ENCODE measurements around the gene GPR135. TPM values are rescaled to one million over a fixed set of nuclear protein-coding genes. Genes with fewer than 3 reads are reported as not detected.

GPR135 gene
- total and polyA plus RNA-seq, 4 donors = 0.69 to 5.9 (median 2.8) TPM

DNA sequence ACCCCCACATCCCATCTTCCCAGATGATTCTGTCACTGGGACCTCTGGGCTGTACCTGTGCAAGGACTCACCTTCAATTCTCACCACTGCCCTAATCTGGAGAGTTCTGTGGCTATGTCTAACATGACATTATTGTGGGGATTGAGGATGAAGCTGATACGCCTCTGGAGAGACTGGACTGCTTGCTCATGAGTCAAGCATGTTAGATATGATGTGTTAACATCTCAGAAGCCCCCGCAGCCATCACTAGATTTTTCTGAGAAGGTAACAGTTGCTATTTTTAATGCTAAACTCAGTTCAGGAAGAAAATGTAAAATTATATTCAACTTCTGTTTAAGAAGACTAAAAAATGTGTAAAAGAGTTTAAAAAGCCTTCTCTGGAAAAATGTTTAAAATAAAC lies 44.8 kb upstream of the GPR135 start:
- ATAC-seq (ENCODE audit: insufficient read depth, low FRiP score) (no peak), DNase-seq (no peak)
- Histone ChIP-seq H3K4me3 (no peak overlapping the region), H3K9ac (ENCODE audit: insufficient read depth in 1 of 2, low read length in 2 of 2) (no peak overlapping the region), H3K27me3 (ENCODE audit: control insufficient read depth in 3 of 3, insufficient read depth in 3 of 3, low read length in 2 of 3) (no peaks in the 10 kb centered on the region), H3K4me1 (ENCODE audit: control insufficient read depth in 5 of 5, insufficient read depth in 5 of 5, low read length in 5 of 5) (peaks cover 0 to 9% (median 0%) of the 10 kb centered on the region in 5 donors), H3K36me3 (ENCODE audit: control insufficient read depth in 4 of 4, insufficient read depth in 4 of 4, low read length in 4 of 4) (no peaks in the 10 kb centered on the region), H3K27ac (ENCODE audit: low read depth in 1 of 2, low read length in 1 of 2) (no peak overlapping the region), H3K9me3 (ENCODE audit: control insufficient read depth in 4 of 4, insufficient read depth in 3 of 4, low read length in 3 of 4) (no peaks in the 10 kb centered on the region)
- WGBS, 2 donors = 86 to 87% methylated on average over 2 of the region's 2 CpGs
- TF ChIP-seq, protein P1, sequence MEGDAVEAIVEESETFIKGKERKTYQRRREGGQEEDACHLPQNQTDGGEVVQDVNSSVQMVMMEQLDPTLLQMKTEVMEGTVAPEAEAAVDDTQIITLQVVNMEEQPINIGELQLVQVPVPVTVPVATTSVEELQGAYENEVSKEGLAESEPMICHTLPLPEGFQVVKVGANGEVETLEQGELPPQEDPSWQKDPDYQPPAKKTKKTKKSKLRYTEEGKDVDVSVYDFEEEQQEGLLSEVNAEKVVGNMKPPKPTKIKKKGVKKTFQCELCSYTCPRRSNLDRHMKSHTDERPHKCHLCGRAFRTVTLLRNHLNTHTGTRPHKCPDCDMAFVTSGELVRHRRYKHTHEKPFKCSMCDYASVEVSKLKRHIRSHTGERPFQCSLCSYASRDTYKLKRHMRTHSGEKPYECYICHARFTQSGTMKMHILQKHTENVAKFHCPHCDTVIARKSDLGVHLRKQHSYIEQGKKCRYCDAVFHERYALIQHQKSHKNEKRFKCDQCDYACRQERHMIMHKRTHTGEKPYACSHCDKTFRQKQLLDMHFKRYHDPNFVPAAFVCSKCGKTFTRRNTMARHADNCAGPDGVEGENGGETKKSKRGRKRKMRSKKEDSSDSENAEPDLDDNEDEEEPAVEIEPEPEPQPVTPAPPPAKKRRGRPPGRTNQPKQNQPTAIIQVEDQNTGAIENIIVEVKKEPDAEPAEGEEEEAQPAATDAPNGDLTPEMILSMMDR (IDR thresholded peaks at IDR 0.05; ENCODE audit: control extremely low read depth, extremely low read depth) = no peak

DNA sequence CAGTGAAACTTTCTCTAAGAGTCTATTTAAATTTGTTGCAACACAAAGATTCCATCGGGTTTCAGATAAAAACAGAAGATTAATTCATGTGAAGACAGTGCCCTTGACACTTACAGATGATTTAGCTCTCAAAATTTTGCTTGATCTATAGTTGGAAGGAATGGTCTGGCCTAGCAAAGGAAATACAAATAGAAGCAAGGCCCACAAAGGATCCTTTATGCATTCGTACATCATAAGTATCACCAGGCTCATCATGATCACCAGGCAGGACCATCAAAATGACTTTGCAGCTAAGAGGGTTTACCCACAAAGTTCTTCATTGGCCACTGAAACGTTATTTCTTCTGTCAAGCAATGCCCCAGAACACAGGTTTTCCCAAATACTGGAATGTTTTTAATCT lies 43.9 kb upstream of the GPR135 start:
- DNase-seq = no peak
- peaks cover 0 to 9% (median 0%) of the 10 kb centered on the region in 5 donors for H3K4me1 ChIP-seq (ENCODE audit: control insufficient read depth in 5 of 5, insufficient read depth in 5 of 5, low read length in 5 of 5)
- TF ChIP-seq, protein P1 (IDR thresholded peaks at IDR 0.05; ENCODE audit: control extremely low read depth, extremely low read depth) = no peak
- H3K9ac ChIP-seq (ENCODE audit: insufficient read depth in 1 of 2, low read length in 2 of 2) = no peak overlapping the region
- no peak for ATAC-seq (ENCODE audit: insufficient read depth, low FRiP score)
- WGBS, 2 donors = 85 to 91% methylated on average over 3 of the region's 3 CpGs
- H3K9me3 ChIP-seq (ENCODE audit: control insufficient read depth in 4 of 4, insufficient read depth in 3 of 4, low read length in 3 of 4) = no peaks in the 10 kb centered on the region
- H3K27ac ChIP-seq (ENCODE audit: low read depth in 1 of 2, low read length in 1 of 2) = no peak overlapping the region
- H3K27me3 ChIP-seq (ENCODE audit: control insufficient read depth in 3 of 3, insufficient read depth in 3 of 3, low read length in 2 of 3) = no peaks in the 10 kb centered on the region
- H3K4me3 ChIP-seq = no peak overlapping the region
- peaks cover 0 to 3% (median 1%) of the 10 kb centered on the region in 4 donors for H3K36me3 ChIP-seq (ENCODE audit: control insufficient read depth in 4 of 4, insufficient read depth in 4 of 4, low read length in 4 of 4)

DNA sequence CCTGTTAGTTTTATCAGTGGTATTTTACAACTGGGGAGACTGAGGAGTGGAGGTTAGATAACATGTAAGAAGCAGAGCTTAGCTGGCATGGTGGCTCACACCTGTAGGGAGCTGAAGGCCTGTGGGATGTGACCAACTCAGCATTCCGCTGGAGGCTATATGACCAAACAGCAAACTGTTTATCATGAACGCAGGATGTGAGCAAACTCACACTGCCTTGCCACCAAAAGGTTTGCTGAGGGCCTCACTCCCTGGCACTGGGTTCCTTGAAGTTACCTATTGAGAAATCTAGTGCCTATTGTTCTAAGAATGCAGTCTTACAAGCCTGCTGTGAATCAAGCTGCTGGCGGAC lies 42.5 kb upstream of the GPR135 start:
- TF ChIP-seq, protein P1 (IDR thresholded peaks at IDR 0.05; ENCODE audit: control extremely low read depth, extremely low read depth) = no peak
- WGBS, 2 donors = 91 to 96% methylated on average over 3 of the region's 3 CpGs
- no peak overlapping the region for H3K27ac ChIP-seq (ENCODE audit: low read depth in 1 of 2, low read length in 1 of 2)
- H3K9me3 ChIP-seq (ENCODE audit: control insufficient read depth in 4 of 4, insufficient read depth in 3 of 4, low read length in 3 of 4) = no peaks in the 10 kb centered on the region
- ATAC-seq (ENCODE audit: insufficient read depth, low FRiP score) = no peak
- no peak for DNase-seq
- H3K27me3 ChIP-seq (ENCODE audit: control insufficient read depth in 3 of 3, insufficient read depth in 3 of 3, low read length in 2 of 3) = no peaks in the 10 kb centered on the region
- no peak overlapping the region for H3K9ac ChIP-seq (ENCODE audit: insufficient read depth in 1 of 2, low read length in 2 of 2)
- peaks cover 0 to 9% (median 5%) of the 10 kb centered on the region in 4 donors for H3K36me3 ChIP-seq (ENCODE audit: control insufficient read depth in 4 of 4, insufficient read depth in 4 of 4, low read length in 4 of 4)
- H3K4me1 ChIP-seq (ENCODE audit: control insufficient read depth in 5 of 5, insufficient read depth in 5 of 5, low read length in 5 of 5) = peaks cover 0 to 9% (median 0%) of the 10 kb centered on the region in 5 donors
- H3K4me3 ChIP-seq = no peak overlapping the region

GRCh38 chr14:59507063-59507751 lies 42.0 kb upstream of the GPR135 start:
- Histone ChIP-seq H3K9ac (ENCODE audit: insufficient read depth in 1 of 2, low read length in 2 of 2) (no peak overlapping the region), H3K4me1 (ENCODE audit: control insufficient read depth in 5 of 5, insufficient read depth in 5 of 5, low read length in 5 of 5) (peaks cover 0 to 9% (median 0%) of the 10 kb centered on the region in 5 donors), H3K9me3 (ENCODE audit: control insufficient read depth in 4 of 4, insufficient read depth in 3 of 4, low read length in 3 of 4) (no peaks in the 10 kb centered on the region), H3K27me3 (ENCODE audit: control insufficient read depth in 3 of 3, insufficient read depth in 3 of 3, low read length in 2 of 3) (no peaks in the 10 kb centered on the region), H3K4me3 (no peak overlapping the region), H3K36me3 (ENCODE audit: control insufficient read depth in 4 of 4, insufficient read depth in 4 of 4, low read length in 4 of 4) (peaks cover 0 to 9% (median 5%) of the 10 kb centered on the region in 4 donors), H3K27ac (ENCODE audit: low read depth in 1 of 2, low read length in 1 of 2) (no peak overlapping the region)
- ATAC-seq (ENCODE audit: insufficient read depth, low FRiP score) (peak; percentile 72), DNase-seq (peak; percentile 51 to 66 (median 52))
- TF ChIP-seq, protein P1 (IDR thresholded peaks at IDR 0.05; ENCODE audit: control extremely low read depth, extremely low read depth) = peak; percentile 39
